ENCODE measurements around the gene TMEM244. TPM values are rescaled to one million over a fixed set of nuclear protein-coding genes. Genes with fewer than 3 reads are reported as not detected.

TMEM244 gene
- total RNA-seq, 1 experiment from 2014 or later, result not detected

- no peak for TF ChIP-seq ZNF532 (CRISPR knock-in tag; IDR thresholded peaks at IDR 0.05; ENCODE audit: borderline replicate concordance)
- no peak for TF ChIP-seq ZNF138 (CRISPR knock-in tag; conservative IDR thresholded peaks at IDR 0.05)
- no peak for TF ChIP-seq GABPB1 (CRISPR knock-in tag; IDR thresholded peaks at IDR 0.05)
- no peak for TF ChIP-seq AR (CRISPR knock-in tag; IDR thresholded peaks at IDR 0.05)
- TF ChIP-seq ZSCAN18 (CRISPR knock-in tag; IDR thresholded peaks at IDR 0.05), result no peak
- TF ChIP-seq KAT7 (CRISPR knock-in tag; IDR thresholded peaks at IDR 0.05; ENCODE audit: borderline replicate concordance), result no peak
- no peak for TF ChIP-seq USF1 (CRISPR knock-in tag; IDR thresholded peaks at IDR 0.05)
- TF ChIP-seq ZMAT4 (CRISPR knock-in tag; IDR thresholded peaks at IDR 0.05), result no peak
- no peak for TF ChIP-seq ELF4 (CRISPR knock-in tag; IDR thresholded peaks at IDR 0.05; ENCODE audit: low read depth)
- TF ChIP-seq NFYB (CRISPR knock-in tag; conservative IDR thresholded peaks at IDR 0.05; ENCODE audit: low read depth), result no peak
- no peak for TF ChIP-seq ZNF281 (CRISPR knock-in tag; IDR thresholded peaks at IDR 0.05)
- TF ChIP-seq CREM (CRISPR knock-in tag; IDR thresholded peaks at IDR 0.05), result no peak
Measured at GRCh38 chr6:129846761-129847160, 14.4 kb downstream of the TMEM244 start (continued).

- Mint-ChIP-seq H3K9me3 (no peaks in the 10 kb centered on the region), H3K4me1 (peaks cover 29% of the 10 kb centered on the region)
- TF ChIP-seq CTCF (IDR thresholded peaks at IDR 0.05), result no peak
- TF ChIP-seq ZNF532 (CRISPR knock-in tag; IDR thresholded peaks at IDR 0.05; ENCODE audit: borderline replicate concordance), result no peak
- no peak for TF ChIP-seq CREM (CRISPR knock-in tag; IDR thresholded peaks at IDR 0.05)
- TF ChIP-seq ATF6 (CRISPR knock-in tag; IDR thresholded peaks at IDR 0.05), result no peak
Measured at GRCh38 chr6:129845696-129846095, 15.4 kb downstream of the TMEM244 start.

More at GRCh38 chr6:129845696-129846095, 15.4 kb downstream of the TMEM244 start:
- H3K27me3 Mint-ChIP-seq (ENCODE audit: low read depth), result no peaks in the 10 kb centered on the region
- H3K36me3 Mint-ChIP-seq, result no peaks in the 10 kb centered on the region
- ATAC-seq (no peak), DNase-seq (ENCODE audit: low spot score) (no peak)
- ChIA-PET POLR2A (no interaction called here), CTCF (no interaction called here)
- no peak overlapping the region for H3K4me3 Mint-ChIP-seq
- H3K27ac Mint-ChIP-seq, result no peak overlapping the region
